Activated CD8-positive, alpha-beta memory T cell treated with anti-CD3 and anti-CD28 coated beads, Interleukin-2, amount 10 ng/mL, durations not matched to agents 7 days and 5 days (primary cell): ENCODE measurements around the gene AIFM3. TPM values are rescaled to one million over a fixed set of nuclear protein-coding genes. Genes with fewer than 3 reads are reported as not detected.
"Not testable (repeated sequence)": the region's sequence is repeated elsewhere in the genome, so short reads cannot be mapped to it uniquely, and the experiment has no call there.

Experiments used
- ATAC-seq: fragments of 150-1000 bp; cut with Tn5 transposase; one replicate; pipeline ENCODE4 v1.10.0; 2021; ENCODE audit warnings: moderate library complexity
- CTCF ChIA-PET: fragments of 350-600 bp; sonication (Branson Sonifier 250); formaldehyde crosslinking; loops from one replicate; lab custom pipeline; 2021; ENCODE audit warnings: antibody characterized with exemption; lab: Charles Lee
- DNase-seq: peaks from one replicate; pipeline ENCODE4 v3.0.0-alpha.2; 2020
- H3K27ac Mint-ChIP-seq: one replicate; pipeline ENCODE4 v1.8.0; 2021; ENCODE audit warnings: mild to moderate bottlenecking, mixed read lengths
- H3K27me3 Mint-ChIP-seq: one replicate; pipeline ENCODE4 v1.8.0; 2021; ENCODE audit warnings: mixed read lengths
- H3K36me3 Mint-ChIP-seq: one replicate; pipeline ENCODE4 v1.8.0; 2021; ENCODE audit warnings: mild to moderate bottlenecking, mixed read lengths
- H3K4me1 Mint-ChIP-seq: one replicate; pipeline ENCODE4 v1.8.0; 2021; ENCODE audit warnings: mixed read lengths
- H3K4me3 Mint-ChIP-seq: one replicate; pipeline ENCODE4 v1.8.0; 2021; ENCODE audit warnings: mild to moderate bottlenecking, moderate library complexity, mixed read lengths
- H3K9me3 Mint-ChIP-seq: one replicate; pipeline ENCODE4 v1.8.0; 2022; ENCODE audit warnings: low read depth, mixed read lengths
- total RNA-seq, 2 experiments: library from RNA; stranded (reverse); gene quantifications; one replicate each; pipeline ENCODE4 v1.2.3, GENCODE V29; 2021

Gene AIFM3
- total RNA-seq, 2 experiments from 2014 or later, result 0.66 to 0.67 TPM

DNA sequence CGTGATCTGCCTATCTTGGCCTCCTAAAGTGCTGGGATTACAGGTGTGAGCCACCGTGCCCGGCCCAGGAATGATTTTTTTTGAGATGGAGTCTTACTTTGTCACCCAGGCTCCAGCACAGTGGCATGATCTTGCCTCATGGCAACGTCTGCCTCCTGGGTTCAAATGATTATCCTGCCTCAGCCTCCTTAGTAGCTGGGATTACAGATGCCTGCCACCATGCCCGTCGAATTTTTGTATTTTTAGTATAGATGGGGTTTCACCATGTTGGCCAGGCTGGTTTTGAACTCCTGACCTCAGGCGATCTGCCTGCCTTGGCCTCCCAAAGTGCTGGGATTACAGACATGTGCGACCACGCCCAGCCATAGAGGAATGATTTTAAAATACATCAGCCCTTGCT, 32.0 kb upstream of the AIFM3 start:
- not testable (repeated sequence) for H3K27ac Mint-ChIP-seq, DNase-seq, H3K4me3 Mint-ChIP-seq, H3K9me3 Mint-ChIP-seq, ATAC-seq, H3K27me3 Mint-ChIP-seq
- peaks cover 44% of the 10 kb centered on the region for H3K36me3 Mint-ChIP-seq
- peaks cover 25% of the 10 kb centered on the region for H3K4me1 Mint-ChIP-seq
- CTCF ChIA-PET, result interaction anchor here (1.0 kb wide), 1 partner anchor 26 kb away, joined by 3 read pairs; no protein-coding TSS in a partner anchor

DNA sequence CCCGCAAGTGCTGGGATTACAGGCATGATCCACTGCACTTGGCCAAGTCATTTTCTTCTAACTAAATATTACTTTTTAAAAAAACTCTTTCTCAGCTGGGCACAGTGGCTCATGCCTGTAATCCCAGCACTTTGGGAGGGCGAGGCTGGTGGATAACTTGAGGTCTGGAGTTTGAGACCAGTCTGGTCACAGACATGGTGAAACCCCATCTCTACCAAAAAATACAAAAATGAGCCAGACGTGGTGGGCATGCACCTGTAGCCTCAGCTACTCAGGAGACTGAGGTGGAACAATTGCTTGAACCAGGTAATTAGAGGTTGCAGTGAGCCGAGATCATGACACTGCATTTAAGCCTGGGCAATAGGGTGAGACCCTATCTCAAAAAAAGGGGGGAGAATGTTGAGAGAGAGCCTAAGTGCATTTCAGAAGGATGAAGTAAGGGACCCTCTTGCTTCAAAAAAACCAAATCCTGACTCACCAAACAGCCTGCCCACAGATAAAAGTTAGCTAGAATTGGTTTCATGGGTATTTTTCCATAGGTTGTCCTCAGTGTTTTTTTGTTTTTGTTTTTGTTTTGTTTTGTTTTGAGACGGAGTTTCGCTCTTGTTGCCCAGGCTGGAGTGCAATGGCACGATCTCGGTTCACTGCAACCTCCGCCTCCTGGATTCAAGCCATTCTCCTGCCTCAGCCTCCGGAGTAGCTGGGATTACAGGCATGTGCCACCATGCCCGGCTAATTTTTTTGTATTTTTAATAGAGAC, 31.1 kb upstream of the AIFM3 start:
- H3K27me3 Mint-ChIP-seq, DNase-seq, H3K4me3 Mint-ChIP-seq, H3K27ac Mint-ChIP-seq, H3K9me3 Mint-ChIP-seq, CTCF ChIA-PET, ATAC-seq: not testable (repeated sequence)
- peaks cover 48% of the 10 kb centered on the region for H3K36me3 Mint-ChIP-seq
- peaks cover 31% of the 10 kb centered on the region for H3K4me1 Mint-ChIP-seq

DNA sequence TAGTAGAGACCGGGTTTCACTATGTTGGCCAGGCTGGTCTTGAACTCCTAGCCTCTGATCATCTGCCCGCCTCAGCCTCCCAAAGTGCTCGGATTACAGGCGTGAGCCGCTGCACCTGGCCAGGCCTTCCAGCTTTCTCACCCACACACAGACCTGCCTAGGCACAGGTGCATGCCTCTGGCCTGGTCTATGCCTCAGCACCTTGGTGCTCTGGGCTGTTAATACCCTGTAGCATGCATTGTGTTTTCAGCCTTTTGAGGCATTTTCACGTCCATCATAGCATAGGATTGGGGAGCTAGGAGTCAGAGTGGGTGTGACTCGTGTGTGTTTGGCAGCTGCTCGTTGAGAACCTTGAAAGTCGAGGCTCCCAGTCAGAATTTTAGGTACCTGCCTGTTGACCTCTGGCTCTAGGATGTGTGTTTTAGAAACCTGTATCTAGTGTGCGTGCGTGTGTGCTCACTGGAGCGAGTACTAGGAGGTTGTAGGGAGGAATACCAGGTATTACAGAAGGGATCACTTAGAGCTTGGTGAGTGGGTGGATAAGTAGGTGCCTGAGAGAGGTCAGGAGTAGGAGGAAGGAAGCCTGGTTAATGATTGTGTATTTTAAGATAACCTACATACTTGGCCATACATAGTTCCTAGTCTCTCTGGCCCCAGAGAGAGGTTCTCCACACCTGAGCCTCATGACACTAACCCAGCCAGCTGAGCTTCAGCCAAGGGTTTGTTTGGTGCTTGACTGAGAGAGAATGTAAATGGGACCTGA, 29.8 kb upstream of the AIFM3 start:
- Mint-ChIP-seq H3K36me3 (peaks cover 53% of the 10 kb centered on the region), H3K4me1 (peaks cover 35% of the 10 kb centered on the region), H3K4me3 (no peak overlapping the region), H3K9me3 (no peaks in the 10 kb centered on the region), H3K27ac (no peak overlapping the region), H3K27me3 (no peaks in the 10 kb centered on the region)
- ATAC-seq, result no peak
- DNase-seq, result no peak
- CTCF ChIA-PET, result interaction anchor here (1.0 to 2.1 kb wide), 2 partner anchors 9 to 15 kb away, joined by 3 to 14 read pairs; no protein-coding TSS in a partner anchor

DNA sequence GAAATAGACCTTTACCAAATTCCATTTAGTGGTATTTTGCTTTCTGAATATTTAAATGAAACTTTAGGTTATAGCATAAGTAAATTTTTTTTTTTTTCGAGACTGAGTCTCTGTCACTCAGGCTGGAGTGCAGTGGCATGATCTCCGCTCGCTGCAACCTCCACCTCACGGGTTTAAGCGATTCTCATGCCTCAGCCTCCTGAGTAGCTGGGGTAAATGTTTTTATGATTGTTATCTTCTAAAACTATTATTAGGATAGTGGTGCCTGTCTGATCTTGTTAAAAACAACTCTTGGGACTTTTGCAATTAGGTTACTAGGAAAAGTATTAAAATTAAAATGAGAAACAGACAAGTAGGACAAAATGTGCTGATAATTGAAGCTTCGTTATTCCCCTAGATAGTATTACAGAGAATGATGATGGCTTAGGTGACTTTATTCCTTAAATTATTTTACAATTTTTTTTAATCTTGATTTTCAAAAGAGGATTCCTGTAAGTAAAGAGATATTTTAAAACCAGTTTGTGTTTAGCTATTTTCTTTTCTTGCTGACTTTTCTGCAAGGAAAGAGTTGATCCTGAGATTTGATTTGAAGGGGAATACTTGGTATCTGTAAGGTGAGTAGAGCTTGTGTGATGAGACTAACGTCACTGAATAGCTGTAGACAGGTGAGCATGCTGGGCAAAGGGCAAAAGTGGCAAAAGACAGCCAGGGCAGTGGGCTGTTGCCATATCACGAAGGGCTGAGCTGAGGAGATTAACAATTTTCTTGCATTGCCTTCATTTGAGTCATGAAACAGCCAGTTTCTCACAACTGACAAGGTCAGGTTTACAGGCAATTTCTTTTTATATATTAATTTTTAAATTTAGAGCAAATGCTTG, 29.0 kb upstream of the AIFM3 start:
- Mint-ChIP-seq H3K27me3 (no peaks in the 10 kb centered on the region), H3K9me3 (no peaks in the 10 kb centered on the region), H3K36me3 (peaks cover 58% of the 10 kb centered on the region), H3K4me1 (peaks cover 40% of the 10 kb centered on the region), H3K4me3 (no peak overlapping the region), H3K27ac (no peak overlapping the region)
- CTCF ChIA-PET, result interaction anchor here (1.0 to 2.1 kb wide), 2 partner anchors 10 to 16 kb away, joined by 3 to 14 read pairs; no protein-coding TSS in a partner anchor
- DNase-seq, result no peak
- ATAC-seq, result no peak

DNA sequence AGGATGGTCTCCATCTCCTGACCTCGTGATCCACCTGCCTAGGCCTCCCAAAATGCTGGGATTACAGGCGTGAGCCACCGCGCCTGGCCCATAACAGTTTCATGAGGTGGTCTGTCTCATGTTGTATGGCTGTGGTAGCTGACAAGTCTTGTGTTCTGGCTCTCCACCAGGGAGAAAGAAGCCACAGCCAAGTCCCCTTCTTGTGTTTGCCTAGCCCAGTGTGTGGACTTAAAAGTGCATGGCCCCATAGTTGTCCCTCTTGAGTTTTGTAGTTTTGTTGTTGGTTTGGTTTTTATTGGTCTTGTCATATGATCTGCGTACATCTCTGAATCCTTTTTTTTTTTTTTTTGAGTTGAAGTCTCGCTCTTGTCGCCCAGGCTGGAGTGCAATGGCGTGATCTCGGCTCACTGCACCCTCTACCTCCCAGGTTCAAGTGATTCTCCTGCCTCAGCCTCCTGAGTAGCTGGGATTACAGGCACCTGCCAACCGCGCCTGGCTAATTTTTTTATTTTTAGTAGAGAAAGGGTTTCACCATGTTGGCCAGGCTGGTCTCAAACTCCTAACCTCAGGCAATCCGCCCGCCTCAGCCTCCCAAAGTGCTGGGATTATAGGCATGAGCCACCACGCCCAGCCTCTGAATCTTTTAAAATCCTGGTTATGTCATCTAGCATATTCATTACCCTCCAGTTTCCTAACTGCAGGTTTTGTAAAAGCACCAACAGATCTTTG, 27.4 kb upstream of the AIFM3 start:
- DNase-seq, H3K27ac Mint-ChIP-seq, H3K27me3 Mint-ChIP-seq, H3K4me3 Mint-ChIP-seq, H3K9me3 Mint-ChIP-seq, CTCF ChIA-PET, ATAC-seq: not testable (repeated sequence)
- Mint-ChIP-seq H3K36me3 (peaks cover 56% of the 10 kb centered on the region), H3K4me1 (peaks cover 42% of the 10 kb centered on the region)

DNA sequence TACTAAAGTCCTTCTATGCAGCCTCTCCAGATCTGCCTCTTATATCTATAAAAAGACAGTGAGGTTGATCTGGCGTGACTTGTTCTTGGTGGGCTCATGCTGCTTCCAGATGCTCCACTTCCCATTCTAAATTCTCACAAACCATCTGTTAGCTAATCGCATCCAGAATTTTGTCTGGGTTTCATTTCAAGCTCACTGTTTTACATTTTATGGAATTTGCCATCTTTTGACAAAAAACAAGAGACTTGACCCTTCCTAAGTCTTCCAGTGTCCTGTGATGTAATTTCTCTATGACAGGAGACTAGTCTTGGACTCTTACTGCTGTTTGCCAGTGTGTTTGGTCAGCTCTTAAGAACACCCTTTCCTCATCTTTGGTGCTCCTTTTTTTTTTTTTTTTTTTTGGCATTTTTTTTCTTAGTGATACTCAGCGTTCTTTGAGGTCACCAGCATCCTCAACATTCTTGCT, 26.8 kb upstream of the AIFM3 start:
- Mint-ChIP-seq H3K27ac (no peak overlapping the region), H3K36me3 (peaks cover 53% of the 10 kb centered on the region), H3K27me3 (no peaks in the 10 kb centered on the region)

DNA sequence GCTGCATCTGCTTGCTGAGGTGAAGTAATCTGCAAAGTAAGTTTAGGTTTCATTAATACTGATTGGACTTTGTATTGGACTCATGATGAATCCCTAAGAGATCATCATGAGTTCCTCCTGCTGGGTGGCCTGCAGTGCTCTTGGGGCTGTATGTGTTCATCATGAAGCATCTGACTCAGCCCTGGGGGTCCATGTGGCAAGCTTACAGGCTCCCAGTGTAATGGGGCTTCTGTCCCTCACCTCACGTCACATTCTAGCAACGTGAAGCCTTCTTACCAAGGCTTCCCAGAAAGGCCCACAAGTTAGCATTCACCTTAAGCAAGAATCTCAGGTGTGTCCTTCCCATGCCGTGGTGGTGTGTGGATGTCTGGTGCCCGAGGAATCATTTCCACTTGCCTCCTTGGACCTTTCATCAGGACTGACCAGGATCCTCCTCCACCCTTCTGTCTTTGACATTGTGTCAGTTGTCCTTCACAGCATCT, 26.1 kb upstream of the AIFM3 start:
- DNase-seq, result no peak
- no peak overlapping the region for H3K27ac Mint-ChIP-seq
- no peak overlapping the region for H3K4me3 Mint-ChIP-seq
- CTCF ChIA-PET, result interaction anchor here (1.7 kb wide), 1 partner anchor 24 kb away, joined by 6 read pairs; the partner anchor contains the start of gene CRKL
- H3K27me3 Mint-ChIP-seq, result no peaks in the 10 kb centered on the region
- peaks cover 53% of the 10 kb centered on the region for H3K36me3 Mint-ChIP-seq
- ATAC-seq, result no peak
- H3K9me3 Mint-ChIP-seq, result no peaks in the 10 kb centered on the region
- peaks cover 44% of the 10 kb centered on the region for H3K4me1 Mint-ChIP-seq

More for the DNA sequence above, 26.8 kb upstream of the AIFM3 start:
- CTCF ChIA-PET, result no interaction called here
- no peak for ATAC-seq
- no peaks in the 10 kb centered on the region for H3K9me3 Mint-ChIP-seq
- H3K4me1 Mint-ChIP-seq, result peaks cover 42% of the 10 kb centered on the region
- no peak for DNase-seq
- H3K4me3 Mint-ChIP-seq, result no peak overlapping the region

DNA sequence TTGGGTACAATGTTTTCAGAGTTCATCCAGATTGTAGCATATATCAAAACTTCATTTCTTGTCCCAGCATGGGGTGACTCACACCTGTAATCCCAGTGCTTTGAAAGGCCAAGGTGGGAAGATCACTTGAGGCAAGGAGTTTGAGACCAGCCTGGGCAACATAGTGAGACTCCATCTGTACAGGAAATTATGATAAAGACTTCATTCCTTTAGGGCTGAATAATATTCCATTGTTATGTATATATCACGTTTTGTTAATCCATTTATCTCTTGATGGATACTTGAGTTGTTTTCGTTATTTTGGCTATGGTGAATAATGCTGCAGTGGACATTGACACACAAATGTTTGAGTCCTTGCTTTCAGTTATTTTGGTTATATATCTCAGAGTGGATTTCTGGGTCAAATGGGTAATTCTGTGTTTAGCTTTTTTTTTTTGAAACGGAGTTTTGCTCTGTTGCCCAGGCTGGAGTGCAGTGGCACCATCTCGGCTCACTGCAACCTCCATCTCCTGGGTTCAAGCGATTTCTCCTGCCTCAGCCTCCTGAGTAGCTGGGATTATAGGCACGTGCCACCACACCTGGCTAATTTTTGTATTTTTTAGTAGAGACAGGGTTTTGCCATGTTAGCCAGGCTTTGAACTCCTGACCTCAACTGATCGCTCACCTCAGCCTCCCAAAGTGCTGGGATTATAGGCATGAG, 24.7 kb upstream of the AIFM3 start:
- not testable (repeated sequence) for ATAC-seq, H3K27ac Mint-ChIP-seq, DNase-seq, H3K4me3 Mint-ChIP-seq, H3K27me3 Mint-ChIP-seq, H3K9me3 Mint-ChIP-seq
- Mint-ChIP-seq H3K36me3 (peaks cover 43% of the 10 kb centered on the region), H3K4me1 (peaks cover 43% of the 10 kb centered on the region)
- CTCF ChIA-PET, result interaction anchor here (1.7 kb wide), 1 partner anchor 25 kb away, joined by 6 read pairs; the partner anchor contains the start of gene CRKL

DNA sequence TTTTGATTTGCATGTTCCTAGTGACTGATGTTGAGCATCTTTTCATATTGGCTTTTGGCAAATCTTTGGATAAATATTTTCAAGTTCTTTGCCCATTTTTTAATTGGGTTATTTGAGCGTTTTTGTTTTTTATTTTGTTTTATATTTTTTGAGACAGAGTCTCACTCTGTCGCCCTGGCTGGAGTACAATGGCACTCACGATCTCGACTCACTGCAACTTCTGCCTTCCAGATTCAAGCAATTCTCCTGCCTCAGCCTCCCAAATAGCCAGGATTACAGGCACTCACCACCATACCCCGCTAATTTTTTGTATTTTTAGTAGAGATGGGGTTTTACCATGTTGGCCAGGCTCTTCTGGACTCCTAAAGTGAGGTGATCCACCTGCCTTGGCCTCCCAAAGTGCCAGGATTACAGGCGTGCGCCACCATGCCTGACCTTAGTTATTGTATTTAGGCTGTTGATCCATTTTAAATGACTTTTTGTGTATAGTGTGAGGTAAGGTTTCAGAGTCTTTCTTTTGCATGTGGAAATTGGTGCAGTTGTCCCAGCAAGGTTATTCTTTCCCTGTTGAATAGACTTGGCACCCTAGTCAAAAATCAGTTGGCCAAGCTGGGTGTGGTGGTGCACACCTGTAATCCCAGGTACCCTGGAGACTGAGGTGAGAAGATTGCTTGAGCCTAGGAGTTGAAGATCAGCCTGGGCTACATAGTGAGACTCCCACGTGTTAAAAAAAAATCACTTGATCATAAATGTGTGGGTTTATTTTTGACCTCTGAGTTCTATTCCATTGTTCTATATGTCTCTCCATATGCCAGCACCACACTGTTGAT, 23.7 kb upstream of the AIFM3 start:
- Mint-ChIP-seq H3K27ac (no peak overlapping the region), H3K36me3 (peaks cover 38% of the 10 kb centered on the region), H3K4me1 (peaks cover 40% of the 10 kb centered on the region), H3K9me3 (no peaks in the 10 kb centered on the region), H3K4me3 (no peak overlapping the region), H3K27me3 (no peaks in the 10 kb centered on the region)
- ATAC-seq (no peak), DNase-seq (no peak)
- CTCF ChIA-PET, result no interaction called here

DNA sequence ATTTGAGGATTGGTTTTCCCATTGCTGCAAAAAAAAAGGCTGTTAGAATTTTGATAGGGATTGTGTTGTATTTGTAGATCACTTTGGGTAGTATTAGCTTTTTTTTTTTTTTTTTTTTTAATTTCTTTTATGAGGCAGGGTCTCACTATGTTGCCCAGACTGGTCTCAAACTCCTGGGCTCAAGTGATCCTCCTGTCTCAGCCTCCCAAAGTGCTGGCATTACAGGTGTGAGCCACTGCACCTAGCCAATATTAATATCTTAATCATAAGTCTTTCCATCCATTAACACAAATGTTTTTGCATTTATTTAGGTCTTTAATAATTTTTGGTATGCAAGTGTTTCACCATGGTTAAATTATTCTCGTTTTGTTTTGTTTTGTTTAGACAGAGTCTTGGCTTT, 23.0 kb upstream of the AIFM3 start:
- H3K36me3 Mint-ChIP-seq, result peaks cover 35% of the 10 kb centered on the region
- no peak overlapping the region for H3K27ac Mint-ChIP-seq
- H3K27me3 Mint-ChIP-seq, result no peaks in the 10 kb centered on the region

DNA sequence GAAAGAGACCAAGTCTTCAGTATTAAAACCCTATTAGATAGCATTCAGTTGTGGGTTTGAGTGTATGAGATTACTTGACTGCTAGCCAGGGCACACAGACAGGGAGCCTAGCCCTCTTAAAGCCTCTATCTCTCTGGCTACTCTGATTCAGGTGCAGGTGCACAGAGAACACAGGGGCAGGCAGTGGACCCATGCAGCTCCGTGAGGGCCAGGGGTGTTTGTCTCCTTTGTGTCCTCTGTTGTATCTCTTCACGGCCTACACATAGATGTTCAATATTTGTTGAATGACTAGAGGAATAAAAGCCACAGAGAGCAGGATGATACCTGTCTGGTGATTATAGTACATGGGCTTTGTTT, 21.5 kb upstream of the AIFM3 start:
- no peak overlapping the region for H3K27ac Mint-ChIP-seq
- DNase-seq, result no peak
- H3K4me1 Mint-ChIP-seq, result peaks cover 40% of the 10 kb centered on the region

More for the DNA sequence above, 23.0 kb upstream of the AIFM3 start:
- DNase-seq, result no peak
- no peak for ATAC-seq
- no peaks in the 10 kb centered on the region for H3K9me3 Mint-ChIP-seq
- H3K4me1 Mint-ChIP-seq, result peaks cover 38% of the 10 kb centered on the region
- CTCF ChIA-PET, result no interaction called here
- H3K4me3 Mint-ChIP-seq, result no peak overlapping the region

More for the DNA sequence above, 21.5 kb upstream of the AIFM3 start:
- no peaks in the 10 kb centered on the region for H3K27me3 Mint-ChIP-seq
- CTCF ChIA-PET, result no interaction called here
- no peak for ATAC-seq
- H3K9me3 Mint-ChIP-seq, result no peaks in the 10 kb centered on the region
- H3K4me3 Mint-ChIP-seq, result no peak overlapping the region
- peaks cover 41% of the 10 kb centered on the region for H3K36me3 Mint-ChIP-seq
